Sigmoid colon (tissue), 7 donors: Measurements from ENCODE around the gene CDK8. TPM values are rescaled to one million over a fixed set of nuclear protein-coding genes. Genes with fewer than 3 reads are reported as not detected.

Source experiments
- DNase-seq: peaks from one replicate; pipeline ENCODE4 v3.0.0-alpha.2; 2019
- H3K27ac ChIP-seq, 4 donors: fragments of 200-600 bp; sonication (generic); one replicate each; pipeline ENCODE4 v1.5.1; 2016 to 2019; ENCODE audit warnings: mild to moderate bottlenecking in 1 of 4
- H3K27me3 ChIP-seq, 3 donors: fragments of 200-600 bp; sonication (generic); one replicate each; pipeline ENCODE4 v1.5.1; 2019; ENCODE audit warnings: mild to moderate bottlenecking in 1 of 3
- H3K36me3 ChIP-seq, 4 donors: fragments of 200-600 bp; sonication (generic); one replicate each; pipeline ENCODE4 v1.5.1; 2016 to 2019
- H3K4me1 ChIP-seq, 4 donors: fragments of 200-600 bp; sonication (generic); one replicate each; pipeline ENCODE4 v1.5.1; 2017 to 2019
- H3K4me3 ChIP-seq, 4 donors: fragments of 200-600 bp; sonication (generic); one replicate each; pipeline ENCODE4 v1.5.1; 2017 to 2019; ENCODE audit warnings: mild to moderate bottlenecking in 2 of 4, moderate library complexity in 1 of 4
- H3K9me3 ChIP-seq, 4 donors: fragments of 200-600 bp in 3 of 4; sonication (generic) in 3 of 4; one replicate each; pipeline versions ENCODE4 v1.5.1 to v1.6.1; 2013 to 2019
- CTCF ChIP-seq, 4 experiments: fragments of 450-650 bp in 3 of 4; fragments of 200-600 bp in 1 of 4; IDR thresholded peaks; one replicate each; pipeline ENCODE4 v1.5.1; 2016 to 2019; ENCODE audit warnings: antibody characterized with exemption in 4 of 4, mild to moderate bottlenecking in 3 of 4, moderate library complexity in 2 of 4
- EP300 ChIP-seq, 4 donors: sonication (generic); formaldehyde crosslinking; IDR thresholded peaks; one replicate each; pipeline ENCODE4 v1.6.1; 2017; ENCODE audit warnings: antibody characterized with exemption in 4 of 4
- POLR2A ChIP-seq, 2 donors: fragments of 450-650 bp; IDR thresholded peaks; one replicate each; pipeline ENCODE4 v1.6.1; 2016; ENCODE audit warnings: antibody characterized with exemption in 2 of 2, mild to moderate bottlenecking in 2 of 2, moderate library complexity in 2 of 2
- POLR2AphosphoS5 ChIP-seq, 4 donors: sonication (generic); formaldehyde crosslinking; IDR thresholded peaks; one replicate each; pipeline ENCODE4 v1.6.1; 2017; ENCODE audit warnings: antibody characterized with exemption in 4 of 4
- WGBS, 2 donors: extraction: QIAGEN DNeasy Blood & Tissue Kit; methylation state at CpG; one replicate each; pipeline ENCODE4 v1.1.7; 2013; 5-methylcytosine and 5-hydroxymethylcytosine counted together
- intact Hi-C: fragments of 100-400 bp; cut with DNase I; formaldehyde crosslinking; loops from one replicate; pipeline ENCODE4 v1.15.1; 2023
- polyA plus RNA-seq, 3 donors: library from polyadenylated mRNA; stranded (reverse); fragments of 200-250 nt; gene quantifications; one replicate each; pipeline ENCODE4 v1.2.3, GENCODE V29; 2013
- total RNA-seq, 4 donors: library from RNA; depleted of rRNA; stranded (reverse); fragments of >200 nt; gene quantifications; one replicate each; pipeline ENCODE4 v1.1.0, GENCODE V29; 2016
- donor health status: healthy with polysubstance abuse.
- donor health status: Bipolar disorder and iron deficiency.
- donor health status: healthy.

The CDK8 gene
- total and polyA plus RNA-seq, 7 donors: 10.8 to 78.6 (median 42.3) TPM

GRCh38 chr13:26257049-26257448, 3.1 kb downstream of the CDK8 start:
- no peaks in the 10 kb centered on the region for H3K9me3 ChIP-seq

GRCh38 chr13:26259634-26260033, 5.7 kb downstream of the CDK8 start:
- Histone ChIP-seq H3K27me3 (no peaks in the 10 kb centered on the region), H3K4me3 (no peak overlapping the region), H3K36me3 (no peaks in the 10 kb centered on the region), H3K27ac (no peak overlapping the region), H3K9me3 (no peaks in the 10 kb centered on the region), H3K4me1 (peaks cover 0 to 43% (median 38%) of the 10 kb centered on the region in 4 donors)
- no peak for TF ChIP-seq EP300 (IDR thresholded peaks at IDR 0.05)
- intact Hi-C loops: no loop called here
- 91 to 93% methylated on average over 3 of the region's 3 CpGs for WGBS, 2 donors
- DNase-seq: no peak

More at GRCh38 chr13:26257049-26257448, 3.1 kb downstream of the CDK8 start:
- TF ChIP-seq POLR2A (IDR thresholded peaks at IDR 0.05): no peak
- no peak for TF ChIP-seq CTCF (IDR thresholded peaks at IDR 0.05)
- TF ChIP-seq POLR2AphosphoS5 (IDR thresholded peaks at IDR 0.05): no peak
- TF ChIP-seq EP300 (IDR thresholded peaks at IDR 0.05): no peak
- DNase-seq: no peak
- intact Hi-C loops: no loop called here
- no peaks in the 10 kb centered on the region for H3K27me3 ChIP-seq
- peak overlapping the region in 3 of 4 donors; percentile 93 to 98 (median 97) for H3K27ac ChIP-seq
- no peaks in the 10 kb centered on the region for H3K36me3 ChIP-seq
- WGBS, 2 donors: 32 to 50% methylated on average over 2 of the region's 2 CpGs
- H3K4me3 ChIP-seq: peak overlapping the region in 3 of 4 donors; percentile 86 to 97 (median 97)
- H3K4me1 ChIP-seq: peaks cover 0 to 47% (median 38%) of the 10 kb centered on the region in 4 donors

- 96 to 99% methylated on average over 2 of the region's 2 CpGs for WGBS, 2 donors
- H3K27ac ChIP-seq: no peak overlapping the region
- no peaks in the 10 kb centered on the region for H3K9me3 ChIP-seq
- no peak overlapping the region for H3K4me3 ChIP-seq
- TF ChIP-seq POLR2A (IDR thresholded peaks at IDR 0.05): no peak
- peak in 1 of 4 donors; percentile 12 for TF ChIP-seq POLR2AphosphoS5 (IDR thresholded peaks at IDR 0.05)
- TF ChIP-seq CTCF (IDR thresholded peaks at IDR 0.05): no peak
- TF ChIP-seq EP300 (IDR thresholded peaks at IDR 0.05): no peak
- intact Hi-C loops: no loop called here
- no peaks in the 10 kb centered on the region for H3K27me3 ChIP-seq
- H3K36me3 ChIP-seq: no peaks in the 10 kb centered on the region
- DNase-seq: no peak
- peaks cover 0 to 62% (median 39%) of the 10 kb centered on the region in 4 donors for H3K4me1 ChIP-seq
Measured at GRCh38 chr13:26262156-26262555, 8.2 kb downstream of the CDK8 start.

- Histone ChIP-seq H3K27ac (peak overlapping the region in 1 of 4 donors; percentile 9), H3K9me3 (no peaks in the 10 kb centered on the region), H3K4me3 (no peak overlapping the region), H3K27me3 (no peaks in the 10 kb centered on the region), H3K4me1 (peaks cover 0 to 69% (median 35%) of the 10 kb centered on the region in 4 donors), H3K36me3 (no peaks in the 10 kb centered on the region)
- intact Hi-C loops: no loop called here
- TF ChIP-seq CTCF (IDR thresholded peaks at IDR 0.05) (no peak), POLR2AphosphoS5 (IDR thresholded peaks at IDR 0.05) (no peak), POLR2A (IDR thresholded peaks at IDR 0.05) (no peak), EP300 (IDR thresholded peaks at IDR 0.05) (no peak)
- 79 to 88% methylated on average over 3 of the region's 3 CpGs for WGBS, 2 donors
- DNase-seq: no peak
Measured at GRCh38 chr13:26266311-26266710, 12.4 kb downstream of the CDK8 start.

- Histone ChIP-seq H3K36me3 (no peaks in the 10 kb centered on the region), H3K27me3 (no peaks in the 10 kb centered on the region), H3K27ac (no peak overlapping the region), H3K4me3 (no peak overlapping the region), H3K9me3 (no peaks in the 10 kb centered on the region), H3K4me1 (peaks cover 0 to 74% (median 32%) of the 10 kb centered on the region in 4 donors)
- WGBS, 2 donors: 94 to 95% methylated on average over 3 of the region's 3 CpGs
- intact Hi-C loops: no loop called here
- DNase-seq: no peak
- TF ChIP-seq CTCF (IDR thresholded peaks at IDR 0.05): no peak
- no peak for TF ChIP-seq POLR2AphosphoS5 (IDR thresholded peaks at IDR 0.05)
- TF ChIP-seq POLR2A (IDR thresholded peaks at IDR 0.05): no peak
- no peak for TF ChIP-seq EP300 (IDR thresholded peaks at IDR 0.05)
Measured at GRCh38 chr13:26270707-26271106, 16.8 kb downstream of the CDK8 start.
